Measurements from ENCODE around the gene PARD3. TPM values are rescaled to one million over a fixed set of nuclear protein-coding genes. Genes with fewer than 3 reads are reported as not detected.
A peak's percentile ranks its signal among the peaks of the same experiment; 100 is the strongest.

The PARD3 gene
- total and polyA plus RNA-seq, 12 donors = 17.0 to 93.8 (median 47.3) TPM

GRCh38 chr10:34658934-34659333 lies 156.2 kb downstream of the PARD3 start:
- peaks cover 0 to 6% of the 10 kb centered on the region in 2 donors for H3K4me1 ChIP-seq (replicated peaks in 1 of 2)
- no peak for DNase-seq
- 88 to 96% (median 93%) methylated on average over 1 of the region's 1 CpG for WGBS, 4 donors
- intact Hi-C loops (cut with DNase I) = no loop called here
- H3K27me3 ChIP-seq = no peaks in the 10 kb centered on the region
- H3K36me3 ChIP-seq (replicated peaks in 1 of 2) = no peaks in the 10 kb centered on the region
- TF ChIP-seq POLR2A (IDR thresholded peaks at IDR 0.05) (no peak), CTCF (IDR thresholded peaks at IDR 0.05) (no peak)
- no peaks in the 10 kb centered on the region for H3K9me3 ChIP-seq (replicated peaks in 1 of 3)
- H3K4me3 ChIP-seq = no peak overlapping the region
- no peak overlapping the region for H3K27ac ChIP-seq

DNA sequence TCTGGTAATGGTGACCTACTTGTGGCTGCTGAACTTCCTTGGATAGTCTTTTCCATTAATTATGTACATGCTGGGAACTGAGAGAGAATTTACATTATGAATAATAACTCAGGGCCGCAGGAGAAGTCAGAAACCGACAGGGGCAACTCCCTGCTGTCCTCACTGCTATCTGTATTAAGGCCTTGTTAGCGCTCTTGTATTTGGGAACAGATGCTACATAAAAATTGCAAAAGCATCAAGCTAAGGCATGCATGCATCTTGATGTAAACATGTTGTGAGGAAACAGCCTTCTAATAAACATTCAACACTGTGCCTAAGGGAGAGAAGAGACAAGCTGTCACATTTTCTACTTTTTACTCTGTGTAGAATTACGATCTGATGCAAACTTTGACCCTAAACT lies 158.4 kb downstream of the PARD3 start:
- intact Hi-C loops (cut with DNase I) = no loop called here
- Histone ChIP-seq H3K4me3 (no peak overlapping the region), H3K27ac (no peak overlapping the region), H3K36me3 (replicated peaks in 1 of 2) (no peaks in the 10 kb centered on the region), H3K27me3 (no peaks in the 10 kb centered on the region), H3K9me3 (replicated peaks in 1 of 3) (no peaks in the 10 kb centered on the region), H3K4me1 (replicated peaks in 1 of 2) (peaks cover 0 to 6% of the 10 kb centered on the region in 2 donors)
- no peak for TF ChIP-seq POLR2A (IDR thresholded peaks at IDR 0.05)
- no peak for TF ChIP-seq CTCF (IDR thresholded peaks at IDR 0.05)
- DNase-seq = no peak
- 75% methylated on average over 4 of the region's 4 CpGs for WGBS, 4 donors

GRCh38 chr10:34655286-34656170 lies 159.6 kb downstream of the PARD3 start:
- Histone ChIP-seq H3K36me3 (replicated peaks in 1 of 2) (no peaks in the 10 kb centered on the region), H3K27ac (no peak overlapping the region), H3K27me3 (no peaks in the 10 kb centered on the region), H3K9me3 (replicated peaks in 1 of 3) (no peaks in the 10 kb centered on the region), H3K4me1 (replicated peaks in 1 of 2) (peaks cover 0 to 6% of the 10 kb centered on the region in 2 donors), H3K4me3 (no peak overlapping the region)
- peak in 6 of 7 donors; percentile 35 to 75 (median 62) for DNase-seq
- WGBS, 4 donors = 37 to 46% (median 44%) methylated on average over 6 of the region's 6 CpGs
- intact Hi-C loops (cut with DNase I) = no loop called here
- TF ChIP-seq CTCF (IDR thresholded peaks at IDR 0.05) = peak; percentile 57 to 73 (median 70)
- TF ChIP-seq POLR2A (IDR thresholded peaks at IDR 0.05) = no peak

- no peak for DNase-seq
- peaks cover 0 to 6% of the 10 kb centered on the region in 2 donors for H3K4me1 ChIP-seq (replicated peaks in 1 of 2)
- H3K27me3 ChIP-seq = no peaks in the 10 kb centered on the region
- H3K36me3 ChIP-seq (replicated peaks in 1 of 2) = no peaks in the 10 kb centered on the region
- no peak overlapping the region for H3K4me3 ChIP-seq
- no peak overlapping the region for H3K27ac ChIP-seq
- WGBS, 4 donors = 40 to 54% (median 50%) methylated on average over 3 of the region's 3 CpGs
- no peak for TF ChIP-seq POLR2A (IDR thresholded peaks at IDR 0.05)
- TF ChIP-seq CTCF (IDR thresholded peaks at IDR 0.05) = no peak
- no peaks in the 10 kb centered on the region for H3K9me3 ChIP-seq (replicated peaks in 1 of 3)
- intact Hi-C loops (cut with DNase I) = no loop called here
These were observed 160.9 kb downstream of the PARD3 start for GRCh38 chr10:34654211-34654610.
